GM19463 (cell line): ENCODE data around the gene BAX.
"Not testable (repeated sequence)": the region's sequence is repeated elsewhere in the genome, so short reads cannot be mapped to it uniquely, and the experiment has no call there.

Experiments used
- ATAC-seq: cut with Tn5 transposase; IDR thresholded peaks from one replicate; pipeline ENCODE4 v1.9.1; 2021; ENCODE audit warnings: mild to moderate bottlenecking, moderate library complexity; ENCODE audit not compliant: unreplicated experiment

BAX gene

DNA sequence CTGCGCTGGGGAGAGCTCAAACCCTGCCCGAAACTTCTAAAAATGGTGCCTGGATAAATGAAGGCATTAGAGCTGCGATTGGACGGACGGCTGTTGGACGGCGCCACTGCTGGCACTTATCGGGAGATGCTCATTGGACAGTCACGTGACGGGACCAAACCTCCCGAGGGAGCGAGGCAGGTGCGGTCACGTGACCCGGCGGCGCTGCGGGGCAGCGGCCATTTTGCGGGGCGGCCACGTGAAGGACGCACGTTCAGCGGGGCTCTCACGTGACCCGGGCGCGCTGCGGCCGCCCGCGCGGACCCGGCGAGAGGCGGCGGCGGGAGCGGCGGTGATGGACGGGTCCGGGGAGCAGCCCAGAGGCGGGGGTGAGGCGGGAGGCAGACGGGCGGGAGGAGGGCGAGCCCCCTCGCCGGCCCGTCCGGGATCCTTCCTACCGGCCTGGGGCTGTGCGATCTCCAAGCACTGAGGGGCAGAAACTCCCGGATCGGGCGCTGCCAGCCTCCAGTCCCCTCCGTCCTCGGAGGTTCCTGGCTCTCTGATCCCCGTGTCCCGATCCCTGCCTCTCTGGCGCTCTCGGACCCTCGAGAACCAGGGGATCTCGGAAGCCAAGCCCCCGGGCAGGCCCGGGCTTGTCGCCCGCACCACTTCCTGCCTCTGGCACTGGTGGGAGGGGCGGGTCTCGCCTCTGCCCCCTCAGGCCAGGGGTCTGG, at the start of gene BAX:
Gene BAX, plus strand, starts transcription at position 281 of the 713 bp plus-strand sequence. Its CDS starts 54 bp downstream, at position 335.
- ATAC-seq: peak; percentile 88

DNA sequence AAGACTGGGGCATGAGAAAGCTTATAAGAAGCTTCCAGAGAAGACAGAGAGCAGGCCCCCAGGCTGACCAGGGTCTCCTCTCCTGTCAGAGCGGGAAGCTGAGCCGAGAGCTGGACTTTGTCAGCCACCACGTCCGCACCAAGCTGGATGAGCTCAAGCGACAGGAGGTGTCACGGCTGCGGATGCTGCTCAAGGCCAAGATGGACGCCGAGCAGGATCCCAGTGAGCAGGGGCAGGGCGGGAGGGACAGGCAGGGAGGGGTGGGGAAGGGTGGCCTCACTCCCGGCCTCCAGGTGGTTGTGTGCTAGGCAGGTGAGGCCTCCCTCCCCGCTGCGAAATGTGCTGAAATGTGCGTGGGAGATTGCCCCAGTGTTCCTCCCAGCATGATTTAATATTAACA, 49.0 kb upstream of the BAX start:
- no peak for ATAC-seq

DNA sequence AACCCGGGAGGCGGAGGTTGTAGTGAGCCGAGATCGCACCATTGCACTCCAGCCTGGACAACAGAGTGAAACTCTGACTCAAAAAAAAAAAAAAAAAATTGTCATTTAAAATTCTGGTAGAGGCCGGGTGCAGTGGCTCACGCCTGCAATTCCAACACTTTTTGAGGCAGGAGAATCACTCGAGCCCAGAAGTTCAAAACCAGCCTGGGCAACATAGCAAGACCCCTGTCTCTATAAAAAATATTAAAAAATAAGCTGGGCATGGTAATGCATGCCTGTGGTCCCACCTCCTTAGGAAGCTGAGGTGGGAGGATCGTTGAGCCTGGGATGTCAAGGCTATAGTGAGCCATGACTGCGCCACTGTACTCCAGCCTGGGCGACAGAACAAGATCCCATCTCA, 48.4 kb upstream of the BAX start:
- ATAC-seq: no peak

DNA sequence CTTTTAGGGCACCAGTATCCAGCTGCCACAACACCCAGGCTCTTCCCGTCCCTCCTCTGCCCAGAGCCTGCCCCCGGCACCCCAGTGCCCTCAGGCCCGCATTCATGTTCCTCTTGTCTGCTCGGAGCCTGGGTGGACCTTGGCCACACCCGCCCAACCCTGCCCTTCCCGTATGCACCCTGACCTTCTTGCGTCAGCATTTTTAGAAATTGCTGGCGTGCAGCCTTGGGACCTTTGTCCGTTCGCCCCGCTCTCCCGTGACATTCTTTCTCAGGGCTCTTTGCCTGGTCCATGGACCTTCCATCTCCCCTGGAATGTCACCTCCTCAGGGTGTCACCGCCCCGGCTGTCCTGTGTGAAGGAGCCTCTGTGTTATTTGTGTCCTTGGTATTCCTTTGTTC, 47.0 kb upstream of the BAX start:
- no peak for ATAC-seq

DNA sequence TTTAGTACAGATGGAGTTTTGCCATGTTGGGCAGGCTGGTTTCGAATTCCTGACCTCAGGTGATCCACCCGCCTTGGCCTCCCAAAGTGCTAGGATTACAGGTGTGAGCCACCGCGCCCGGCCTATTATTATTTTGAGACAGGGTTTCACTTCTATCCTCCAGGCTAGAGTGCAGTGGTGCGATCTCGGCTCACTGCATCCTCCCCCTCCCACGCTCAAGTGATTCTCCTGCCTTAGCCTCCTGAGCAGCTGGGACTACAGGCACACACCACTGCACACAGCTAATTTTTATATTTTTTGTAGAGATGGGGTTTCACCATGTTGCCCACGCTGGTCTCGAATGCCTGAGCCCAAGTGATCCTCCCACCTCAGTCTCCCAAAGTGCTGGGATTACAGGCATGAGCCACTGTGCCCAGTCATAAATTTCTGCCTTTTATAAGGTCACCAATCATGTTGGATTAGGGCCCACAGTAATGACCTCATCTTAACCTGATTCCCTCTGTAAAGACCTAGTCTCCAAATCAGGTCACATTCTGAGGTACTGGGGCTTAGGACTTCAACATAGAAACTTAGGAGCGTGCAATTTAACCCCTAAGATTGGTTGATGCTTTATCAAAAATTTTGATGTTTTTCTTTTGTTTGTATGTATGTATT, 45.1 kb upstream of the BAX start:
- ATAC-seq: not testable (repeated sequence)

DNA sequence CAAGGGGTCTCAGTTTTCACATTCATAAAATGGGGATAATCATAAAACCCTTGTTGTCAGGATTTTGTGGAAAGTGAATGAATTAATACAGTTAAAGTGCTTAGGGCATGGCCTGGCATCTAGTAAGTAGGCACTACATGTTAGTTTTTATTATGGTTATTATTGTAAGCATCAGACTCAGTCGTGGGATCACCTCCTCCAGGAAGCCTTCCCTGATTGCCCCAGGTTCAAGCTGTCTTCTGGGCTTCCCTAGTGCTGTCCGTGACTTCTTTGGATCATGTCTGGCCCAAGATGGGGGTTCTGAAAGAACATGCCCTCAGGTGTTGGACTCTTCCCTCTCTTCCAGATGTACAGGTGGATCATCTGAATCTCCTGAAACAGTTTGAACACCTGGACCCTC, 43.9 kb upstream of the BAX start:
- ATAC-seq: no peak

DNA sequence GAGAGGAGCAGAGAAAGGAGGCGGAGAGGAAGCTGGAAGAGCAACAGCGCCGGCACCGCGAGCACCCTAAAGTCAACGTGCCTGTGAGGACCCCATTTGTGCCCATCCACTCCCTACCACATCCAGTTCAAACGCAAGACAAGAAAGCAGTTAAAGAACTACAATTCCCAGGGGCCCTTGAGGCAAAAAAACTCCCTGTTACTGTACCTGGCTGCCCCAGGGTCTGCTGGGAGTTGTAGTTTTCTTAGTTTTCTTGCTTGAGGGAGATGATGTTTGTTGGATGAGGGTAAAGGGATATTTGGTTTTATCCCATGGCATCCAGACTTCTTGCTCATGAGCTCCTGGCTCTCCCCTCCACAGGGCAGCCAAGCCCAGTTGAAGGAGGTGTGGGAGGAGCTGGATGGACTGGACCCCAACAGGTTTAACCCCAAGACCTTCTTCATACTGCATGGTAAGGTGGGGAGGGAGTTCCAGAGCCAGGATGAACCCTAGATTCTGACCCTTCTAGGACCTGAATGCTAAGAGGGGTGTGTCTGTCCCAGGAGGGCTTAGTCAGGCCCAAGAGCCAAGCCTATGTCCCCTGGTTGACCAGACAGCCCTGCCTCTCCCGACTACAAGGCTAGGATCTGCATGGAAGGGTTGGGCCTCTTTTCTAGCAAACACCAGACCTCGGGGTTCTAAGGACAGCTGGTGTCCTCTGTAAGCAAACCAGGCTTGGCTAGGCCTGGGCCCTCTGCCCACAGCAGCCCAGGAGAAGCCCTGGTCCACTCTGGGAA, 41.4 kb upstream of the BAX start:
- no peak for ATAC-seq

DNA sequence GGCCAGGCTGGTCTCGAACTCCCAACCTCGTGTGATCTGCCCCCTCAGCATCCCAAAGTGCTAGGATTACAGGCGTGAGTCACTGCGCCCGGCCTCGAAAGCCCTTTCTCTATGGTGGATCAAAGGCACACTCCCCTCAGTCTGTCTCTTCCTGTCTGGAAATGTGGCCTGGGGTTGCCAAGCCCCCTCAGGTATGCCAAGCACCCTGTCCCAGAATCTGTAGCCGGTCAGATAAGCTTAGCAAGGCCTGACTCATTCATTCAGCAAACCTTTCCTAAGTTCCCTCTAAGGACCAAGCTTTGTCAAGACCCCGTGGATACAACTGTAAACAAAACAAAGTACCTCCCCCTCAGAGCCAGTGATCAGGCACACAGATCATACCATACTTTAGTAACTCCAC, 40.5 kb upstream of the BAX start:
- no peak for ATAC-seq

DNA sequence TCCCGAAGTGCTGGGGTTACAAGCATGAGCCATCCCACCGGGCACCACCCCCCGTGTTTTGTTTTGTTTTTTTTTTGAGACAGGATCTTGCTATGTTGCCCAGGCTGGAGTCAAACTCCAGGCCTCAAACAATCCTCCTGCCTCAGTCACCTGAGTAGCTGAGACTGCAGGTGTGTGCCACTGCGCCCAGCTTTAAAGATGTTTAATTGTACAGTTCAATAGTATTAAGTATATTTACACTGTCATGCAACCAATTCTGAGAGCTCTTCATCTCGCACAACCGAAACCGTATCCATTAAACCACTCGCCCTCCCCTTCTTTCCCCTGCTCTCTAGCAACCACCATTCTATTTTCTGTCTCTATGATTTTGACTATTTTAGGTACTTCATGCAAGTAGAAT, 38.9 kb upstream of the BAX start:
- ATAC-seq: no peak

DNA sequence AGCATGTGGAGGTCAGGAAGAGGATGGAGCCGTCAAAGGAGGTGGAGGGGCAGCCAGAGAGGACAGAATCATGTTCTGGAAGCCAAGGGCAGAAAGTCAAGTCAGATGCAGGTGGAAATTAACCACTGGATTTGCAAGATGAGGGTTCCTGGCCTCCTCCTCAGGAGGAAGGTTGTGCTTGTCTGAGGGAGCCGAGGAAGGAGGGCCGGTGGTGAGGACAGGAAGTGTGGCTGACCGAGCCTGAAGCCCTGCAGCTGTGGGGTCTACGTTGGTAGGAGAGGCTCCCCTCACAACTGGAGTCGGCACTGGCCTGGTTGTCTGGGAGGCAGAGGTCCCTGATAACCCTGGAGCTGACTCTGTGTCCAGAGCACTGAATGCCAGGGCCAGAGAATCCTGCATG, 36.6 kb upstream of the BAX start:
- no peak for ATAC-seq

DNA sequence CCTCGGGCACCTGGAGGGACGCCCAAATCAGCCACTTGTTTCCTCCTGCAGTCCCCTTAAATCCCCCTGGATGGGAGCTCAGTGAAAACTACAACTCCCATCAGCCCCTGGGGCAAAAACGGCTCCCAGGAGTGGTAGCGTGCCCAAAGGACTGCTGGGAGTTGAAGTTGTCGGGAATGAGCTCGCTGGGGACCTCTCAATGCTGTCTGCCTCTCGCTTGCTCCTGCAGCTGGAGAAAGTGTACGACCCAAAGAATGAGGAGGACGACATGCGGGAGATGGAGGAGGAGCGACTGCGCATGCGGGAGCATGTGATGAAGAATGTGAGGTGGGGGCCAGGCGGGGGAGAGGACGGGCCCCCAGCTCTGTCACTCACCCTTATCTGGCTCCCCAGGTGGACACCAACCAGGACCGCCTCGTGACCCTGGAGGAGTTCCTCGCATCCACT, 35.9 kb upstream of the BAX start:
- no peak for ATAC-seq

DNA sequence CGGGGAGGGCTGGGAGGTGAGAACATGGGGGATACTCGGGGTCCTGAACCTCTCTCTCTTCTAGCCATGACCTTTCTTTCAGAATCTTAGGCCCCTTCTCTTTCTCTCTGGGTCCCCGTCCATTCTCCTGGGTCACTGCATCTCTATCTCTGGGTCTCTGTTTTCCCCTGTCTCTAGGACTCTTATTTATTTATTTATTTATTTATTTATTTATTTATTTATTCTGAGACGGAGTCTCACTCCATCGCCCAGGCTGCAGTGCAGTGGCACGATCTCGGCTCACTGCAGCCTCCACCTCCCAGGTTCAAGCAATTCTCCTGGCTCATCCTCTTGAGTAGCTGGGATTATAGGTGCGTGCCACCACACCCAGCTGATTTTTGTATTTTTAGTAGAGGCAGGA, 35.4 kb upstream of the BAX start:
- not testable (repeated sequence) for ATAC-seq

DNA sequence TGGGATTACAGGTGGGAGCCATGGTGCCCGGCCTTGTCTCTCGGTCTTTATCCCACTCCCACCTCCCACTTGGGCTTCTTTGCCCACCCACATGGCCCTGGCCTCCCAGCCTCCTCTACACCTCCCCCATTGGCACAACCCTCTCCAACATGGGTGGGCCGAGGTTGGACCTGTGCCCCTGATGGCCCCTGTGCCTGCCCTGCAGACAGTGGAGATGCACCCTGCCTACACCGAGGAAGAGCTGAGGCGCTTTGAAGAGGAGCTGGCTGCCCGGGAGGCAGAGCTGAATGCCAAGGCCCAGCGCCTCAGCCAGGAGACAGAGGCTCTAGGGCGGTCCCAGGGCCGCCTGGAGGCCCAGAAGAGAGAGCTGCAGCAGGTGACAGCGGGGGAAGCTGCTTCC, 33.7 kb upstream of the BAX start:
- ATAC-seq: no peak

DNA sequence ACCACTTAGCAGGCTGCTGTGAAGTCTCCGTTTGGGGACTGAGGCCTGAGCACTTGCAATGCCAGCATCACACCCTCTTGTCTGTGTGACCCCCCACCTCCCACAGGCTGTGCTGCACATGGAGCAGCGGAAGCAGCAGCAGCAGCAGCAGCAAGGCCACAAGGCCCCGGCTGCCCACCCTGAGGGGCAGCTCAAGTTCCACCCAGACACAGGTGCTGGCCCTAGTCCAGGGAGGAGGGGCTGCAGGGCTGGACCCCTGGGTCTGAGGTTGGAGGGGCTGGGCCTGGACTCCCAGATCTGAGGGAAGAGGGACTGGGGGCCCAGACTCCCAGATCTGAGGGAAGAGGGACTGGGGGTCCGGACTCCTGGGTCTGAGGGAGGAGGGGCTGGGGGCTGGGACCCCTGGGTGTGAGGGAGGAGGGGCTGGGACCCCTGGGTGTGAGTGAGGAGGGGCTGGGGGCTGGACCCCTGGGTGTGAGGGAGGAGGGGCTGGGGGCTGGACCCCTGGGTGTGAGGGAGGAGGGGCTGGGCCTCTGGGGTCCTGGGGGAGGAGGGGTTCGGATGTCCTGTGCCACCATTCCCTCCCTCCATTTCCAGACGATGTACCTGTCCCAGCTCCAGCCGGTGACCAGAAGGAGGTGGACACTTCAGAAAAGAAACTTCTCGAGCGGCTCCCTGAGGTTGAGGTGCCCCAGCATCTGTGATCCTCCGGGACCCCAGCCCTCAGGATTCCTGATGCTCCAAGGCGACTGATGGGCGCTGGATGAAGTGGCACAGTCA, 32.8 kb upstream of the BAX start:
- no peak for ATAC-seq

DNA sequence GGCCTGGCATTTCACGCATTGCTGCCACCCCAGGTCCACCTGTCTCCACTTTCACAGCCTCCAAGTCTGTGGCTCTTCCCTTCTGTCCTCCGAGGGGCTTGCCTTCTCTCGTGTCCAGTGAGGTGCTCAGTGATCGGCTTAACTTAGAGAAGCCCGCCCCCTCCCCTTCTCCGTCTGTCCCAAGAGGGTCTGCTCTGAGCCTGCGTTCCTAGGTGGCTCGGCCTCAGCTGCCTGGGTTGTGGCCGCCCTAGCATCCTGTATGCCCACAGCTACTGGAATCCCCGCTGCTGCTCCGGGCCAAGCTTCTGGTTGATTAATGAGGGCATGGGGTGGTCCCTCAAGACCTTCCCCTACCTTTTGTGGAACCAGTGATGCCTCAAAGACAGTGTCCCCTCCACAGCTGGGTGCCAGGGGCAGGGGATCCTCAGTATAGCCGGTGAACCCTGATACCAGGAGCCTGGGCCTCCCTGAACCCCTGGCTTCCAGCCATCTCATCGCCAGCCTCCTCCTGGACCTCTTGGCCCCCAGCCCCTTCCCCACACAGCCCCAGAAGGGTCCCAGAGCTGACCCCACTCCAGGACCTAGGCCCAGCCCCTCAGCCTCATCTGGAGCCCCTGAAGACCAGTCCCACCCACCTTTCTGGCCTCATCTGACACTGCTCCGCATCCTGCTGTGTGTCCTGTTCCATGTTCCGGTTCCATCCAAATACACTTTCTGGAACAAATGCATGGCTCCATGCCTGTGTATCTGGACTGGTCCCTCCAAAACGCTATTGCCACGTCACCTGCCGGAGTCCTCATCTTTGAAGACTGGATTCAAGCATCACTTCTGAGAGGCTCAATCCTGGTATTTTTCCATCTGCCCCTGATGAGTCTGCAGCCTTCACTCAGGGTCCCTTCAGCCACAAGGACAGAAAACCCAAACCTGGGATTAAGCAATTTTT, 31.9 kb upstream of the BAX start:
- ATAC-seq: no peak

DNA sequence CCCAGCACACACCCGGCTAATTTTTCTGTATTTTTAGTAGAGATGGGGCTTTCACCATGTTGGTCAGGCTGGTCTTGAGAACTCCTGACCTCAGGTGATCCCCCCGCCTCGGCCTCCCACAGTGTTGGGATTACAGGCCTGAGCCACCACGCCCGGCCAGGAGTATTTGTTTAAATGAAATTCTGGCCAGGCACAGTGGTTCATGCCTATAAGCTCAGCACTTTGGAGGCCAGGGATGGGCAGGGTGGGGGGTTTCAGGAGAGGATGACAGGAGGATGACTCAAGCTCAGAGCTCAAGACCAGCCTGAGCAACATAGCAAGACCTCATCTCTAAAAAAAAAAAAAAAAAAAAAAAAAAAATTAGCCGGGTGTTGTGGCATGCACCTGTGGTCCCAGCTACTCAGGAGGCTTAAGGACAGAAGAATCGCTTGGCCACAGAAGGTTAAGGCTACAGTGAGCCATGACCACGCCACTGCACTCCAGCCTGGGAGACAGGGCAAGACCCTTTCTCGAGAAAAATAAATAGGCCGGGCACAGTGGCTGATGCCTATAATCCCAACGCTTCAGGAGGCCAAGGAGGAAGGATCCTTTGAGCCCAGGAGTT, 29.3 kb upstream of the BAX start:
- ATAC-seq: no peak

DNA sequence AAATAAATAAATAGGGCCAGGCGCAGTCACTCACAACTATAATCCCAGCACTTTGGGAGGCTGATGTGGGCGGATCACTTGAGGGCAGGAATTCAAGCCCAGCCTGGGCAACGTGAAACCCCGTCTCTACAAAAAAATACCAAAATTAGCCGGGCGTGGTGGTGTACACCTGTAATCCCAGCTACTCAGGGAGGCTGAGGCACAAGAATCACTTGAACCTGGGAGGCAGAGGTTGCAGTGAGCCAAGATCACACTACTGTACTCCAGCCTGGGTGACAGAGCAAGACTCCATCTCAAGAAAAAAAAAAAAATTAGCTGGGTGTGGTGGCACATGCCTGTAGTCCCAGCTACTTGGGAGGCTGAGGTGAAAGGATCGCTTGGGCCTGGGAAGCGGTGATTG, 28.8 kb upstream of the BAX start:
- ATAC-seq: not testable (repeated sequence)

DNA sequence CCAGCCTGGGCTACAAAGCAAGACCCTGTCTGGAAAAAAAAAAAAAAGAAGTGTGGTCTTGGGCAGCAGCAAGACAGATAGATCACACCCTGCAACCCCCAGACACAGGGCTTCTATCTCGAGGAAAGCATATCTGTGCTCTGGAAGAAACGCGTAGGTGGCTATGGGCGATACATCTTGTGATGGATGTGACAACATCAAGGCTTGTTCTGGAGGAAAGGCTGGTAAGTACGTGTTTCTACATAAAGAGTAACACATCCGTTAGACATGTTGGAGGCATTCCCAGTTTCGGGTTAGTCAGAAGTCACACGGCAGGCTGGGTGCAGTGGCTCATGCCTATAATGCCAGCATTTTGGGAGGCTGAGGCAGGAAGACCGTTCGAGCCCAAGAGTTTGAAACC, 27.8 kb upstream of the BAX start:
- ATAC-seq: no peak

DNA sequence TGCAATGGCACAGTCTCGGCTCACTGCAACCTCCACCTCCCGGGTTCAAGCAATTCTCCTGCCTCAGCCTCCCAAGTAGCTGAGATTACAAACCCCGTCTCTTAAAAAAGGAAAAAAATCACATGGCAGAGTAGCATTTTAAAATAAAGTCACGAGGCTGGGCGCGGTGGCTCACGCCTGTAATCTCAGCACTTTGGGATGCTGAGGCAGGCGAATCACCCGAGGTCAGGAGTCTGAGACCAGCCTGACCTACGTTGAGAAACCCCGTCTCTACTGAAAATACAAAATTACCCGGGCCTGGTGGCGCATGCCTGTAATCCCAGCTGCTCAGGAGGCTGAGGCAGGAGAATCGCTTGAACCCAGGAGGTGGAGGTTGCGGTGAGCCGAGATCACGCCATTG, 27.0 kb upstream of the BAX start:
- ATAC-seq: not testable (repeated sequence)
